Measurements from ENCODE around the gene GTPBP6. TPM values are rescaled to one million over a fixed set of nuclear protein-coding genes. Genes with fewer than 3 reads are reported as not detected.

The GTPBP6 gene
- total RNA-seq, 1 experiment from 2014 or later, result 37.4 TPM

Other genes with a start within 250 kb of the GTPBP6 start
- gene PLCXD1, start 37.4 kb downstream of the GTPBP6 start, total RNA-seq (2021; ENCODE audit: unreplicated experiment), result 54.9 TPM
- 19.2 TPM for gene PPP2R3B, start 68.1 kb upstream of the GTPBP6 start, total RNA-seq (2021; ENCODE audit: unreplicated experiment)

Data from Panc1 (cell line).